ENCODE data around the gene NPSR1. TPM values are rescaled to one million over a fixed set of nuclear protein-coding genes. Genes with fewer than 3 reads are reported as not detected.

Gene NPSR1
- total RNA-seq, 1 experiment from 2014 or later = not detected

DNA sequence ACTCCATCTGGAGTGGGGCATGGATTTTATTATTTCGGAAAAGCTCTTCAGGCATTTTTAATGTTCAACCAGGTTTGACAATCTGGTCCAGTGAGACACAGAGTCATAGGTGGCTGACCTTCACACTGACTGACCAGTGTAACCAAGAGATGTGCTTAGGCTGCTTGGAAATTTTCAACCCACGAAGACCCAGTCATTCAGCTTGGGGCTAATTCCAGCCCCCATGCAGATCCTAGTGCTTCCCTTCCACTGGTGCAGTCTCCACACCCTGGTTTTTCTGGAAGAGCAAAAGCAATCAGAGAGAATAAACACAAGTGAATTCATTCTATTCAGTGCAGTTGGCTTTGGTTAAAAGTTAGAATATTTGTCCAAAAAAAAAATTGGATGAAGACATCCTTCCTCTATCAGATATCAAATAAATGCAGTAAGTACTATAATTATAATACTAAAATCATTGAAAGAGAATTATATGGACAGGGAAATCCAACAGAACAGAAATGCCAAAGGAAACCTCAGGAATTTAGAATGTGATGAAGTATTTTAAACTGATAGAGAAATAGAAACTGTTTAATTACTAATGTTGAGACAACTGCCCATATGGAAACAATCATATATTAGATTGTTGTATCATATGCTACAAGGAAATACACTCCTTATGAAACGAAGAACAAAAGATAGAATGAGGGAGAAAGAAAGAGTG lies 178.0 kb downstream of the NPSR1 start:
- no peak for DNase-seq (ENCODE audit: unreplicated experiment)
- H3K36me3 Mint-ChIP-seq (ENCODE audit: insufficient read depth, unreplicated experiment) = no peaks in the 10 kb centered on the region
- POLR2A ChIA-PET = no interaction called here
- TF ChIP-seq, protein P1, sequence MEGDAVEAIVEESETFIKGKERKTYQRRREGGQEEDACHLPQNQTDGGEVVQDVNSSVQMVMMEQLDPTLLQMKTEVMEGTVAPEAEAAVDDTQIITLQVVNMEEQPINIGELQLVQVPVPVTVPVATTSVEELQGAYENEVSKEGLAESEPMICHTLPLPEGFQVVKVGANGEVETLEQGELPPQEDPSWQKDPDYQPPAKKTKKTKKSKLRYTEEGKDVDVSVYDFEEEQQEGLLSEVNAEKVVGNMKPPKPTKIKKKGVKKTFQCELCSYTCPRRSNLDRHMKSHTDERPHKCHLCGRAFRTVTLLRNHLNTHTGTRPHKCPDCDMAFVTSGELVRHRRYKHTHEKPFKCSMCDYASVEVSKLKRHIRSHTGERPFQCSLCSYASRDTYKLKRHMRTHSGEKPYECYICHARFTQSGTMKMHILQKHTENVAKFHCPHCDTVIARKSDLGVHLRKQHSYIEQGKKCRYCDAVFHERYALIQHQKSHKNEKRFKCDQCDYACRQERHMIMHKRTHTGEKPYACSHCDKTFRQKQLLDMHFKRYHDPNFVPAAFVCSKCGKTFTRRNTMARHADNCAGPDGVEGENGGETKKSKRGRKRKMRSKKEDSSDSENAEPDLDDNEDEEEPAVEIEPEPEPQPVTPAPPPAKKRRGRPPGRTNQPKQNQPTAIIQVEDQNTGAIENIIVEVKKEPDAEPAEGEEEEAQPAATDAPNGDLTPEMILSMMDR (IDR thresholded peaks at IDR 0.05; ENCODE audit: unreplicated experiment) = no peak
- H3K4me1 Mint-ChIP-seq (ENCODE audit: insufficient read depth, unreplicated experiment) = peaks cover 13% of the 10 kb centered on the region
- no TSS peak for BruUV-seq (replicated peaks)
- no peaks in the 10 kb centered on the region for H3K9me3 Mint-ChIP-seq (ENCODE audit: unreplicated experiment)
- intact Hi-C loops (cut with micrococcal nuclease) = no loop called here
- no peaks in the 10 kb centered on the region for H3K27me3 Mint-ChIP-seq (ENCODE audit: insufficient read depth, unreplicated experiment)
- CTCF ChIA-PET = interaction anchor here (0.6 to 5.8 kb wide), 2 partner anchors 12 to 198 kb away, joined by 3 to 44 read pairs; no protein-coding TSS in a partner anchor
- no peak overlapping the region for H3K4me3 Mint-ChIP-seq (ENCODE audit: unreplicated experiment)
- no peak overlapping the region for H3K27ac Mint-ChIP-seq (ENCODE audit: low read depth, unreplicated experiment)

DNA sequence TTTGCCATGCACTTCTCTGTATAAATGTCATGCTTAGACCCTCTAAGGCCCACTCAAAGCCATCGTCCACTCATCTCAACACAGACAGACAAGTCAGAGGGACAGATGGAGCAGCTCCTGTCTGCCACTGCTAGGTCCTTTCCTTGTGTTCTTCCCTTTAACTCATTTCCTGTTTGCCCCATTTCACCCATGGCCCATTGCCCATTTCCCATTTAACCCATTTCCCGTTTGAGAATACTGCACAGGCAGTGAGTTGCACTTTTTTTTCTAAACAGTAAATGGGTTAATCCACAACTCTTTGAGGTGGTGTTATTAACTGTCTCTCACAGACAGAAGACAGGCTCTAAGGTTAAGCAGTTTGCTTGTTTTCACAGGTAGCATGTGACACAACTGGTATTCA lies 179.3 kb downstream of the NPSR1 start:
- intact Hi-C loops (cut with micrococcal nuclease) = no loop called here
- no peaks in the 10 kb centered on the region for H3K9me3 Mint-ChIP-seq (ENCODE audit: unreplicated experiment)
- peaks cover 13% of the 10 kb centered on the region for H3K4me1 Mint-ChIP-seq (ENCODE audit: insufficient read depth, unreplicated experiment)
- no peak overlapping the region for H3K27ac Mint-ChIP-seq (ENCODE audit: low read depth, unreplicated experiment)
- CTCF ChIA-PET = interaction anchor here (5.8 kb wide), 1 partner anchor 13 kb away, joined by 44 read pairs; no protein-coding TSS in a partner anchor
- H3K4me3 Mint-ChIP-seq (ENCODE audit: unreplicated experiment) = no peak overlapping the region
- TF ChIP-seq, protein P1 (IDR thresholded peaks at IDR 0.05; ENCODE audit: unreplicated experiment) = no peak
- no TSS peak for BruUV-seq (replicated peaks)
- POLR2A ChIA-PET = no interaction called here
- no peaks in the 10 kb centered on the region for H3K36me3 Mint-ChIP-seq (ENCODE audit: insufficient read depth, unreplicated experiment)
- DNase-seq (ENCODE audit: unreplicated experiment) = peak; percentile 42
- H3K27me3 Mint-ChIP-seq (ENCODE audit: insufficient read depth, unreplicated experiment) = no peaks in the 10 kb centered on the region

DNA sequence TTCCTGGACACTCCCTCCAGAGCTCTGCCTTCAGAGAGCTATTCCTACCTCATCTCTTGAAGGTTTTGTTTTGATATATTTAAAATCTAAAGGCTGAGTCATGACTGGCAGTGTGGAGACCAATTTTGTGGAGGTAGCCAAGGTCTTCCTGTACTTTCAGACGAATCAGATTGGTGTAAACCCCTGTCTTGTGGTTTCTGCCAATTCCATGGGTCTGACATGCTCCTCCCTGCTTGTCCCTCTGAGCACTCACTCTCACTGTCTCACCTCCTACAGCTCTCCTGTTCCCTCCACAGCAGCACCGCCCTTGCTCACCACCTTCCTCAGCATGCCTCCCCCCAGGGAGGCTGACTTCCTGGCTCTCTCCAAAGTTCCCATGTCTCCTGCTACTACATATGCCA lies 179.8 kb downstream of the NPSR1 start:
- Mint-ChIP-seq H3K4me3 (ENCODE audit: unreplicated experiment) (no peak overlapping the region), H3K4me1 (ENCODE audit: insufficient read depth, unreplicated experiment) (peaks cover 13% of the 10 kb centered on the region), H3K27ac (ENCODE audit: low read depth, unreplicated experiment) (no peak overlapping the region), H3K36me3 (ENCODE audit: insufficient read depth, unreplicated experiment) (no peaks in the 10 kb centered on the region), H3K27me3 (ENCODE audit: insufficient read depth, unreplicated experiment) (no peaks in the 10 kb centered on the region), H3K9me3 (ENCODE audit: unreplicated experiment) (no peaks in the 10 kb centered on the region)
- TF ChIP-seq, protein P1 (IDR thresholded peaks at IDR 0.05; ENCODE audit: unreplicated experiment) = no peak
- BruUV-seq (replicated peaks) = no TSS peak
- intact Hi-C loops (cut with micrococcal nuclease) = no loop called here
- DNase-seq (ENCODE audit: unreplicated experiment) = peak; percentile 54
- ChIA-PET CTCF (interaction anchor here (5.8 kb wide), 1 partner anchor 13 kb away, joined by 44 read pairs; no protein-coding TSS in a partner anchor), POLR2A (no interaction called here)

DNA sequence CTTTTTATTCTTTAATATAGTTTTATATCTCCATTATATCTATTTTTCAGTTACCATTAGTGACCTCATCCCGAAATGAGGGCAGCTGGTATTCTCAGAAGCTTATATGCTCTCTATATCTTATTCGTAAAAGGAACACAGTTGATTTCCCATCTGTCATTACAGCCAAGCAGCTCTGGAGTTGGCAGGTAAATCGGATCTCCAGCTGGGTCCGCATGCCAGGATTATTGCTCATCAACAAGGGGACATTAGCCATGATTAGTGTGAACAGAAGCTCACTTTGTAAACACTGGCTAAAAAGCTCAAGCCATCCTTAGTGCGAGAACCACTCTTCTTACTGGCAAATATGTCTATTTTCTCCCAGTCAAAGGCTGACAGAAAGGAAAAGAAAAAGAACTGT lies 180.3 kb downstream of the NPSR1 start:
- POLR2A ChIA-PET = no interaction called here
- intact Hi-C loops (cut with micrococcal nuclease) = no loop called here
- TF ChIP-seq, protein P1 (IDR thresholded peaks at IDR 0.05; ENCODE audit: unreplicated experiment) = no peak
- Mint-ChIP-seq H3K27me3 (ENCODE audit: insufficient read depth, unreplicated experiment) (no peaks in the 10 kb centered on the region), H3K9me3 (ENCODE audit: unreplicated experiment) (no peaks in the 10 kb centered on the region), H3K36me3 (ENCODE audit: insufficient read depth, unreplicated experiment) (no peaks in the 10 kb centered on the region), H3K4me3 (ENCODE audit: unreplicated experiment) (no peak overlapping the region), H3K27ac (ENCODE audit: low read depth, unreplicated experiment) (no peak overlapping the region), H3K4me1 (ENCODE audit: insufficient read depth, unreplicated experiment) (peaks cover 13% of the 10 kb centered on the region)
- DNase-seq (ENCODE audit: unreplicated experiment) = no peak
- CTCF ChIA-PET = interaction anchor here (0.8 to 5.8 kb wide), 2 partner anchors 14 to 16 kb away, joined by 4 to 44 read pairs; no protein-coding TSS in a partner anchor
- BruUV-seq (replicated peaks) = no TSS peak
